HEK293T (cell line): Measurements from ENCODE around the gene UGDH.

ENCODE experiments used
- ARNT ChIP-seq: fragments of 450-650 bp; IDR thresholded peaks from 2 replicates; pipeline ENCODE4 v1.6.1; 2017; ENCODE audit warnings: mild to moderate bottlenecking
- BHLHE40 ChIP-seq: fragments of 450-650 bp; IDR thresholded peaks from 2 replicates; pipeline ENCODE4 v1.6.1; 2016; ENCODE audit warnings: mild to moderate bottlenecking, moderate library complexity, borderline replicate concordance
- ELF4 ChIP-seq: fragments of 450-650 bp; IDR thresholded peaks from 2 replicates; pipeline ENCODE4 v1.6.1; 2017; ENCODE audit warnings: antibody characterized with exemption
- FOXA1 ChIP-seq: fragments of 450-650 bp; IDR thresholded peaks from 2 replicates; pipeline ENCODE4 v1.6.1; 2016; ENCODE audit warnings: mild to moderate bottlenecking
- FOXK2 ChIP-seq: fragments of 450-650 bp; IDR thresholded peaks from 2 replicates; pipeline ENCODE4 v1.6.1; 2016; ENCODE audit warnings: mild to moderate bottlenecking
- FOXM1 ChIP-seq: fragments of 450-650 bp; IDR thresholded peaks from 2 replicates; pipeline ENCODE4 v1.6.1; 2017; ENCODE audit warnings: mild to moderate bottlenecking, borderline replicate concordance
- NFRKB ChIP-seq: fragments of 450-650 bp; IDR thresholded peaks from 2 replicates; pipeline ENCODE4 v1.6.1; 2016; ENCODE audit warnings: mild to moderate bottlenecking, moderate library complexity
- SP1 ChIP-seq: fragments of 450-650 bp; IDR thresholded peaks from 2 replicates; pipeline ENCODE4 v1.6.1; 2017
- TARDBP ChIP-seq: fragments of 450-650 bp; IDR thresholded peaks from 2 replicates; pipeline ENCODE4 v1.6.1; 2016

DNA sequence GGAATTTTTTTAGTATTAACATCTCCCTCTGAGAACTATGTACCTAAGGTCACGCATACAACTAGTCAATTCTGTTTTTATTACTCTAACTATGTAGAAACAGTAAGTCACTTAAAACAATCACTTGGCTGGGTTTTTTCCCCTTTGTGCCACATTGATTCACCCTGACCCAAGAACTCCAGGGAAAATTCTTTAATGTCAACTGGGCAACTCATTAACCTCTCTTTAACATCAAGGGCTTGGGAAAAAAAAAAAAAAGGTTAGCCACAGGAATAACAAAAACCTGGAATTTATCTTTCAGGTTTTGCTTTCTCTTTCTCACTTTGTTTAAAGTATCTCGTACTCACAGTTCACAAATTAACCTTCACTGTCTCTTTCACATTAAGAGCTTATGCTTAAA, 76.6 kb downstream of the UGDH start:
- TF ChIP-seq FOXA1 (no peak), SP1 (no peak), NFRKB (no peak), FOXM1 (no peak), FOXK2 (no peak), TARDBP (no peak), ARNT (no peak), ELF4 (no peak), BHLHE40 (no peak)
